GM23248 (cell line): ENCODE results near the gene SYNE3. TPM values are rescaled to one million over a fixed set of nuclear protein-coding genes. Genes with fewer than 3 reads are reported as not detected.

Source experiments
- DNase-seq: peaks from one replicate; pipeline ENCODE4 v3.0.0-alpha.2; 2015
- H2AFZ ChIP-seq: fragments of 200-600 bp; sonication (generic); 2 replicates; pipeline ENCODE4 v1.6.1; 2016; ENCODE audit warnings: antibody characterized with exemption
- H3F3A ChIP-seq: fragments of 200-600 bp; sonication (generic); 2 replicates; pipeline ENCODE4 v1.6.1; 2016; ENCODE audit warnings: mild to moderate bottlenecking, antibody characterized with exemption, mixed run types; ENCODE audit not compliant: insufficient read depth
- H3K27ac ChIP-seq: fragments of 200-600 bp; sonication (generic); 2 replicates; pipeline ENCODE4 v1.5.1; 2016; ENCODE audit warnings: mild to moderate bottlenecking
- H3K27me3 ChIP-seq: fragments of 200-600 bp; sonication (generic); replicated peaks from 2 replicates; pipeline ENCODE4 v1.6.1; 2016; ENCODE audit warnings: mild to moderate bottlenecking; ENCODE audit not compliant: insufficient read depth
- H3K36me3 ChIP-seq: fragments of 200-600 bp; sonication (generic); 2 replicates; pipeline ENCODE4 v1.6.1; 2016; ENCODE audit warnings: low read depth, mild to moderate bottlenecking
- H3K4me1 ChIP-seq: fragments of 200-600 bp; sonication (generic); 2 replicates; pipeline ENCODE4 v1.6.1; 2016; ENCODE audit warnings: mild to moderate bottlenecking; ENCODE audit not compliant: insufficient read depth
- H3K4me2 ChIP-seq: fragments of 200-600 bp; sonication (generic); one replicate; pipeline ENCODE4 v1.6.1; 2016; ENCODE audit warnings: mild to moderate bottlenecking; ENCODE audit not compliant: unreplicated experiment
- H3K4me3 ChIP-seq: fragments of 200-600 bp; sonication (generic); 2 replicates; pipeline ENCODE4 v1.5.1; 2016; ENCODE audit warnings: mild to moderate bottlenecking
- H3K79me2 ChIP-seq: fragments of 200-600 bp; sonication (generic); 2 replicates; pipeline ENCODE4 v1.6.1; 2016; ENCODE audit warnings: mild to moderate bottlenecking; ENCODE audit not compliant: insufficient read depth
- H3K9ac ChIP-seq: fragments of 200-600 bp; sonication (generic); 2 replicates; pipeline ENCODE4 v1.6.1; 2016; ENCODE audit warnings: mild to moderate bottlenecking
- H3K9me2 ChIP-seq: fragments of 200-600 bp; sonication (generic); 2 replicates; pipeline ENCODE4 v1.6.1; 2016; ENCODE audit warnings: mixed run types, mild to moderate bottlenecking, moderate library complexity; ENCODE audit not compliant: insufficient read depth
- H3K9me3 ChIP-seq: fragments of 200-600 bp; sonication (generic); one replicate; pipeline ENCODE4 v1.6.1; 2017; ENCODE audit warnings: low read depth
- H4K20me1 ChIP-seq: fragments of 200-600 bp; sonication (generic); 2 replicates; pipeline ENCODE4 v1.6.0; 2016; ENCODE audit not compliant: insufficient read depth
- EZH2 ChIP-seq: fragments of 200-600 bp; sonication (generic); IDR thresholded peaks from 2 replicates; pipeline ENCODE4 v1.6.1; 2018; ENCODE audit warnings: antibody characterized with exemption, mild to moderate bottlenecking; ENCODE audit not compliant: insufficient read depth, poor library complexity, severe bottlenecking
- EZH2phosphoT487 ChIP-seq: fragments of 200-600 bp; sonication (generic); IDR thresholded peaks from 2 replicates; pipeline ENCODE4 v1.6.1; 2018; ENCODE audit warnings: antibody characterized with exemption, moderate library complexity, mild to moderate bottlenecking, low read depth; ENCODE audit not compliant: insufficient read depth
- WGBS, 2 experiments: methylation state at CpG; one replicate each; pipeline ENCODE4 v1.1.6; 2015 to 2017; ENCODE audit warnings: low lambda C conversion rate in 2 of 2, low coverage in 1 of 2; ENCODE audit errors: missing lambda C conversion rate in 2 of 2; 5-methylcytosine and 5-hydroxymethylcytosine counted together
- in situ Hi-C: fragments of 300-500 bp; cut with MboI; formaldehyde crosslinking; loops from 2 replicates; pipeline ENCODE4 v1.15.0; 2020
- polyA plus RNA-seq: library from polyadenylated mRNA; unstranded; fragments of >200 nt; fragmentation: Nextera tagmentation; extraction: Ambion mirVana; gene quantifications from 2 replicates; pipeline ENCODE4 v1.2.1, GENCODE V29; 2016
- total RNA-seq: library from RNA; depleted of rRNA; stranded (reverse); fragments of >200 nt; shearing (Covaris generic); gene quantifications from 2 replicates; pipeline ENCODE4 v1.2.3, GENCODE V29; 2014

SYNE3 gene
- total and polyA plus RNA-seq, 2 experiments from 2014 or later: 1.2 to 4.8 TPM

DNA sequence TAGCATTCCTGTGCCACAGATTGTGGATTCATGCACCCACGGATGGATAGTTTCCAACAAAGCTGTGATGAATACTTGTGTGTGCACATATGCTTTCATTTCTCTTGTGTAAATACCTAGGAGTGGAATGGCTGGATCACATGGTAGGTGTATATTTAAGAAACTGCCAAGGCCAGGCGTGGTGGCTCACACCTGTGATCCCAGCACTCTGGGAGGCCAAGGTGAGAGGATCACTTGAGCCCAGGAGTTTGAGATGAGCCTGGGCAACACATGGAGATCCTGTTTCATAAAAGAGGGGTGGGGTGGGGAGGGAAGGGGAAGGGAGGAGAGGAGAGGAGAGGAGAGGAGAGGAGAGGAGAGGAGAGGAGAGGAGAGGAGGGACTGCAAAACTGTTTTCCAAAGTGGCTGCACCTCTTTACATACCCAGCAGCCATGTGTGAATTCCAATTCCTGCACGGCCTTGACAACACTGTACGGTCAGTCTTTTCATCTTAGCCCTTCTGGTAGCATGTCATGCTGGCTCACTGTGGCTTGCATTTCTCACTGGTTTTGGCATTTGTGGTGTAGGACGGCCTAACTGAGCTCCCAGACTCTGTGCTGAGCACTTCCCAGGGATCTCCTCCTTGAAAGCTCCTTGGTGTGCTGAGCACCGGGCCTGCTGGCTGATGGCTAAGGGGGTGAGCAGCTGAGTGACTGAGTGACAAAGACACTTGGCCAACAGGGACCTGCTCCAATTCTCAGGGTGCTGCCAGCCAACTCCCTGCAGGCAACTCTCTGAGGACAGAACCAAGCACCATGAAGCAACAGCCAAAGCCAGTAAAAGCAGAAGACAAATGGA, 27.9 kb downstream of the SYNE3 start:
- TF ChIP-seq EZH2 (no peak), EZH2phosphoT487 (no peak)
- Histone ChIP-seq H3K27ac (no peak overlapping the region), H3K4me3 (no peak overlapping the region), H3K27me3 (no peaks in the 10 kb centered on the region), H3K9ac (no peak overlapping the region), H3K79me2 (no peaks in the 10 kb centered on the region), H4K20me1 (no peaks in the 10 kb centered on the region), H3F3A (peaks cover 3% of the 10 kb centered on the region; the same call in 1 of the 2 replicates), H3K9me2 (no peaks in the 10 kb centered on the region), H3K9me3 (no peaks in the 10 kb centered on the region), H3K4me1 (peaks cover 10% of the 10 kb centered on the region), H2AFZ (no peak overlapping the region), H3K4me2 (no peak overlapping the region), H3K36me3 (no peaks in the 10 kb centered on the region)
- 55 to 56% methylated on average over 6 of the region's 6 CpGs for WGBS, 2 experiments
- peak; percentile 47 for DNase-seq
- in situ Hi-C loops: no loop called here

DNA sequence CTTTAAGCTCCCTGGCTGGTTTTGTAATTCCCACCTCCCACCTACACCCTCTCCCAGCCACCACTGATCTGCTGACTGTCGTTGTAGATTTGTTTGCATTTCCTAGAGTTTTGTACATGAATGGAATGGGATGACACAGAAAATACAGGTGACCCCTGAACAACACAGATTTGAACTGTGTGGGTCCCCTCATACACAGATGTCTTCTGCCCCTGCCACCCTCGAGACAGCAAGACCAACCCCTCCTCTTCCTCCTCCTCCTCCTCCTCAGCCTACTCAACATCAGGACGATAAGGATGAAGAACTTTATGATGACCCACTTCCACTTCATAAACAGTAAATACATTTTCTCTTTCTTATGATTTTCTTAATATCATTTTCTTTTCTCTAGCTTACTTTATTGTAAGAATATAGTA, 28.8 kb downstream of the SYNE3 start:
- Histone ChIP-seq H3K9me2 (no peaks in the 10 kb centered on the region), H2AFZ (no peak overlapping the region), H3K27me3 (no peaks in the 10 kb centered on the region), H3K27ac (no peak overlapping the region), H3K9ac (no peak overlapping the region), H3F3A (peaks cover 7% of the 10 kb centered on the region; the same call in 1 of the 2 replicates), H3K9me3 (no peaks in the 10 kb centered on the region), H3K4me3 (no peak overlapping the region), H3K4me2 (no peak overlapping the region), H3K36me3 (no peaks in the 10 kb centered on the region), H3K4me1 (peaks cover 18% of the 10 kb centered on the region), H3K79me2 (no peaks in the 10 kb centered on the region), H4K20me1 (no peaks in the 10 kb centered on the region)
- in situ Hi-C loops: no loop called here
- DNase-seq: no peak
- WGBS, 2 experiments: 79 to 80% methylated on average over 3 of the region's 3 CpGs
- TF ChIP-seq EZH2: no peak
- no peak for TF ChIP-seq EZH2phosphoT487

DNA sequence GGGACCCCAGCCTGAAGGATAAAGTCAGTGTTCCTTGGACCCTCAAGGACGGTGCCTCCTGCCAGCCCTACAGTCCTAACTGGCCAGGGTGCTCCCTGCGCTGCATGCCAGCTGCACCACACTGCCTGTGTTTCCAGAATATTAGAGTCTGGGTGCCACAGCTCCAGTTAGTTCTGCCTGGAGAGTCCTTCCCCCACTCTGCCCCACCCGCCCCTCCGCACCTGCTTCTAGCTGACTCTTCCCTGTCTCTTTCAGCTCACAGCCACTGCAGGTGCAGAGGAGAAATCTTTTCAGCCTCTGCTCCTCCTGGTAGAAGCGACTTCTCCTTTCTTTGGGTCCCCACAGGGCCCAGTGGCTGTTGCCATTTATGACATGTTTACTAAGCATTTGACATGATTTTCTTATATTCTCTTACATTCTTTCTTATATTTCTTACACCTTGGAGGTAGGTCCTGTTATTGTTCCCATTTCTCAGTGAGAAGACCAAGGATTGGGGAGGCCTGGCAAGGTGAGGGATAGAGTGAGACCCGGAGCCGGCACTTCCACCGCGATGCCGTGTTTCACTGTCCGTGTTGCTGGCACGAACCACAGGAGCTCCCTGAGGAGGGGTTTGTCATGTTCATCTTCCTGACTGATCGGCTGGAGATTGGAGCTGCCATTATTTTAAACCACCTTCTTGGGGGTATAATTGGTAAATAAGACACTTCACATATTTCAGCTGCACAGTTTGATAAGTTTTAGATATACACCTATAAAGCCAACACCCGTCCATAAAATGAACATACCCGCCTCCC, 29.4 kb downstream of the SYNE3 start:
- 90 to 92% methylated on average over 15 of the region's 15 CpGs for WGBS, 2 experiments
- no peak for DNase-seq
- H3K9me2 ChIP-seq: no peaks in the 10 kb centered on the region
- H3K4me1 ChIP-seq: peaks cover 20% of the 10 kb centered on the region
- no peak overlapping the region for H3K4me2 ChIP-seq
- H4K20me1 ChIP-seq: no peaks in the 10 kb centered on the region
- no peaks in the 10 kb centered on the region for H3K9me3 ChIP-seq
- no peaks in the 10 kb centered on the region for H3K27me3 ChIP-seq
- H3K36me3 ChIP-seq: no peaks in the 10 kb centered on the region
- no peak overlapping the region for H3K9ac ChIP-seq
- TF ChIP-seq EZH2 (no peak), EZH2phosphoT487 (no peak)
- H3K4me3 ChIP-seq: no peak overlapping the region
- H2AFZ ChIP-seq: no peak overlapping the region
- no peaks in the 10 kb centered on the region for H3K79me2 ChIP-seq
- in situ Hi-C loops: no loop called here
- no peak overlapping the region for H3K27ac ChIP-seq
- peaks cover 7% of the 10 kb centered on the region; the same call in 1 of the 2 replicates for H3F3A ChIP-seq

DNA sequence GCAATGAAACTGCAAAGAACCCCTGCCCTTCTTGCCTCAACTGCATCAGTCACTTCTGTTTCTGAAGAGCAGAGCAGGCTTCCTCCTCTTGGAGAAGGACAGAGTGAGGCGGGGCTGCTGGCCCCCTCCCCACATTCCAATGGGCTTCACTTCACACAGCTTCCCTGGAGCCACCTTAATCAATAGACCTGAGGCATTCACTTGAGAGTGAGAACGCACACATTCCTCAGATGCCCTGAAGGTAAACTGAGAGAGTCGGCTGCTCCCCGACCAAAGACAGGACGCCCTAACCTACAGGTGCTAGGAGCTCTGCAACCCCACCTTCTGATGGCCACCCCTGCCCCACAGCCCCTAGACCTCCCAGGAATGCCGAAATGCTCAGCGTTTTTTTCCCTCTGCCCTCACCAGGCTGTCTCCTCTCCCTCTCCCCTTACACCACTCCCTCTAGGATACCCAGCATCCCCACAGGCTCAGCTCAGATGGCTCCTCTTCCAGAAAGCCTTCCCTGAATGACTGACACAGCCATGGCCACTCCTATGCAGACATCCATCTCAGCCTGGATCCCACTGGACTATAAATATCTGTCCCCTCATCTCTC, 31.1 kb downstream of the SYNE3 start:
- 85 to 96% methylated on average over 6 to 7 of the region's 7 CpGs for WGBS, 2 experiments
- H3K27me3 ChIP-seq: no peaks in the 10 kb centered on the region
- no peak overlapping the region for H3K27ac ChIP-seq
- H3K9me2 ChIP-seq: no peaks in the 10 kb centered on the region
- H3K36me3 ChIP-seq: no peaks in the 10 kb centered on the region
- peaks cover 18% of the 10 kb centered on the region for H3K4me1 ChIP-seq
- TF ChIP-seq EZH2phosphoT487 (no peak), EZH2 (no peak)
- peaks cover 15% of the 10 kb centered on the region for H3F3A ChIP-seq
- no peak overlapping the region for H3K9ac ChIP-seq
- in situ Hi-C loops: no loop called here
- H3K9me3 ChIP-seq: no peaks in the 10 kb centered on the region
- H3K4me2 ChIP-seq: no peak overlapping the region
- H4K20me1 ChIP-seq: no peaks in the 10 kb centered on the region
- no peak overlapping the region for H3K4me3 ChIP-seq
- DNase-seq: no peak
- no peaks in the 10 kb centered on the region for H3K79me2 ChIP-seq
- H2AFZ ChIP-seq: no peak overlapping the region
